HTERT RPE-1 (cell line): Measurements from ENCODE around the gene RPTOR.

Experiments used
- in situ Hi-C: fragments of 300-500 bp; cut with MboI; formaldehyde crosslinking; loops from 4 replicates; pipeline ENCODE4 v1.14.3; 2020; ENCODE audit warnings: low sequenced_read_pairs

RPTOR gene

DNA sequence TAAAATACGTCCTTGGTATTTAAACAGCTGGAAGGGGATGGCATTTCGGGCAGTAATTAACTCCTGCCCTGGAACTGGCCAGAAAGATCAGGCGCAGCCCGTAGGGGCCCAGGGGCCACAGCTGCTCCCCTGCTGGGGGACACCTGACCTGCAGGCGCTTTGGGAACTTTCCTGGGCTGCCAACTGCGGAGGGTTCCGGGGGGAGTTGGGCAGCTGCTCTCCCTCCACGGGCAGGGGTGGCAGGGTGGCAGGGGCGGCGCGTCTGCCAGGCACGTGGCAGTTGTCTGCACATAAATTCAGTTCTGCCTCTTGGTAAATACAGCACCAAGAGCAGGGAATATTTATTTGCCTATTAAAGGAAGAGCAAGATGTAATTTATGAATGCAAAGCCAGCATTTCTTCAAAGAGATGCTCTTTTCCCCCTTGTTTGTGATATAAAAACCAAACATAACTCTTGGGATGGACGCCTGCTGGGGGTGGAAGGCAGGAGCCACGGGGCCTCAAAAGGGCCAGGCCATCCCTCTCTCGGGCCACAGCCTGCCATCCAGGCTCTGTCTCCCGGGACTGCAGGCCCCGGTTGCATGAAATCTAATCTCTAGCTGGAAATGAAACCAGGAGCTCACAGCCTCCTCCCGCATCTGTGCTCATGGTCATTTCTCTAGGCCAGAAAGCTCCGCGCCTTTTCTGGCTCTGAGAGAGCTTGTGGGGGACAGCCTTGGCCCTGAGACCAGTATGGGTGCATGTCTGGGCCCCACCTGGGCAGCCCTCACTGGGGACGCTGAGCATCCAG is 417.1 kb downstream of the RPTOR start:
- in situ Hi-C loops = no loop called here

DNA sequence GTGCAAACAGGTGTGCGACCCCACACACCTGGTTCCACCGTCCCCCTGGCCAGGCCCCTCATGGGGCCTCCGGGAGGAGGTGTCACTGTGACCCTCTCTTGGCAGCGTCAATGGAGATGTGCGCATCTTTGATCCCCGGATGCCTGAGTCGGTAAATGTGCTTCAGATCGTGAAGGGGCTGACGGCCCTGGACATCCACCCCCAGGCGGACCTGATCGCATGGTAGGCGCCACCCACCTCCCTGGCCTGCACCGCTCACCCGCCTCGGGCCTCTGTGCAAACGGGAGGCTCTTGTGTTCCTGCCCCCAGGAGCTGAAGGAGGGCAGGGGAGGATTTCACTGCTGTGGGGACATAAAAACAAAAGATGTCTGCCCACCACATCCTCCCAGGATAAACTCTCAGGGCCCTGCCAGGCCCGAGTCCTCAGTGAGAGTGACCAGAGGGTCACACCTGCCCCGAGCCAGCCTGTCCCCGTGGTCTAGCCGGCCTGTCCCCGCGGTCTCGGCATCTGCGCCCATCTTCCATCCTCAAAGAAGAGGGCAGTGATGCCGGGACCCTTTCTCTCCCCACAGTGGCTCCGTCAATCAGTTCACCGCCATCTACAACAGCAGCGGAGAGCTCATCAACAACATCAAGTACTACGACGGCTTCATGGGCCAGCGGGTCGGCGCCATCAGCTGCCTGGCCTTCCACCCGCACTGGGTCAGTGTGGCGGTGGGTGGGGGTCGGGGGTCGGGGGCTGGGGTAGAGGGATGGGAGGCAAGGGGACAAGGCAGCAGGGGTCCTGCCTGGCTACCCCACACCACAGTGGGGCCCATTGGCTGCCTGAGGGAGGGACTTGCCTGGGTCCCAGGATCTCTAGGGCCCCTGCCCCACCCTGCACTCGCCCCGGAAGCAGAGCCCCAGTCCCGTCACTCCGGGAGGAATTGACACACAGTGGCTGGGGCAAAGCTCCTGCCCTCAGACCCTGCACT is 418.0 kb downstream of the RPTOR start:
- in situ Hi-C loops = no loop called here

DNA sequence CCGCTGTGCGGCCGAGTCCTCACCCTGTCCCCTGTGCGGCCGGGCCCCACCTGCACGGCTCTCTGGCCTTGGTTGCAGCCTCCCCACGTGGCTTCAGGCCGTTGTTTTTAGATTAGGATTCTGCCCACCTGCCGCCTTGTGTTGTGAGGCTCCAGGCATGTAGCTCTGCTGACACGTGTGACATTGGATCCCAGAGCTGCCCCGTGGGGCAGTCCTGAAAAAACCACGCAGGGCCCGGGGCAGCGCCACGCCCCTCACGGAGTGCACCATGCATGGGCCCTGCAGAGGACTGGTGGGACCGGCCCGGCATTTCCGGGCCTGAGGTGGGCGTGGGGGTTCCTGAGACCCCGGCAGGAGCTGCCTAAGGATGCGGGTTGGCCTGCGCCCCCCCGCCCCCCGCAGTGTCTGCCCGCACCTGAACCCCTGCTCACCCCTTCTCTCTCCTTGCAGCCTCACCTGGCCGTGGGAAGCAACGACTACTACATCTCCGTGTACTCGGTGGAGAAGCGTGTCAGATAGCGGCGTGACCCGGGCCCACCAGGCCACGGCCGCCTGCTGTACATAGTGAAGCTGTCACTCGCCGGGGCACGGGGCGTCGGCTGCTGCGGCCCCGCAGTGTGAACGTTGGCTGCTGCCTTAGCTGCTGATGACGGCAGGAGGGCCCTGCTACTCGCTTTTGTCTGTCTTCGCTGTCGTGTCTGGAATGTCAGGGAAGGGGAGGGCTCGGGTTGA is 419.3 kb downstream of the RPTOR start:
- in situ Hi-C loops = no loop called here

DNA sequence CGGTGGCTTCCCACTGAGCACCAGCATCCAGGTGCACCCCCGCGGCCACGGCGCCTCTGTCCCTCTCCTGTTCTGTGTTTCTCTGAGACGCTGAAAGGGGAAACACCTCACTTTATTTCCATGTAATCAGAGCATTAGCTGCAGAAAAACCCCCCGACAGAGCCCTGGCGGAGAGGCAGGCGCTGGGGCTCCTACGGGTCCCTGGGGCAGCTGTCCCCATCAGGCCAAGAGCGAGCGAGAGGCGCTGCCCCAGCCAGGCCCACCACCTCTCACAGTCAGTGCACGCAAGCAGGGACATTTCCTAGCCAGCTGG is 419.9 kb downstream of the RPTOR start:
- in situ Hi-C loops = no loop called here

DNA sequence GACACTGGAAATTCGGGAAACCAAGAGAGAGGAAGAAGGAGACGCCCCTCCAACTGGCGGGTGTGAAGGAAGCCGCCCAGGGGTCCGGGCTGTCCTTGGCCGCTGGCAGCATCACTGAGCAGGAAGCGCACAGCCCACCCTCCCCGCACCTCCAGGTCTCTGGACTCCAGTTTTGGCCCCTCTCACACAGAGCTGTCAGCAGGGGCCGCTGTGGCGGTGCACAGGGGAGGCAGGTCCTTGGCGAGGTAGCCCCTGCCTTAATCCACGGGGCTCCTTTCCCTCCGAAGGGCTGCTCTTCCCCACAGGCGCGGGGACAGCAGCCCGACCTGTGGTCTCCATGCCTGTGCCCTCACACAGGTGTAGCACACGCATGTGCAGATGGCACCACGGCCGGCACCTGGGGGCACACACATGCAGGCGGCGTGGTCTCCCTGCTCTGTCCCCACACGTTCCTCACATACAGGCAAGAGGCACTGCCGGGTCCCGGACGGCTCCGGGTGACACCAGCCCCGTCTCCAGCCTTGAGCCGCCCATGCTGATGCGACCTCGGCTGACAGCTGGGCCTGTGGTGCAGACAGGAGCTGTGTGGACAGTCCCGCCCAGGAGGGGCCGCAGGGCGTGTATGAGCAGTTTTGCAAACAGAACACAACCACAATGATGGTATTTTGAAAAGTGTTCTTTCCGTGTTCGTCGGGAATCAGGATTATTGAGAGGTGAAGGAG is 420.4 kb downstream of the RPTOR start:
- in situ Hi-C loops = no loop called here

DNA sequence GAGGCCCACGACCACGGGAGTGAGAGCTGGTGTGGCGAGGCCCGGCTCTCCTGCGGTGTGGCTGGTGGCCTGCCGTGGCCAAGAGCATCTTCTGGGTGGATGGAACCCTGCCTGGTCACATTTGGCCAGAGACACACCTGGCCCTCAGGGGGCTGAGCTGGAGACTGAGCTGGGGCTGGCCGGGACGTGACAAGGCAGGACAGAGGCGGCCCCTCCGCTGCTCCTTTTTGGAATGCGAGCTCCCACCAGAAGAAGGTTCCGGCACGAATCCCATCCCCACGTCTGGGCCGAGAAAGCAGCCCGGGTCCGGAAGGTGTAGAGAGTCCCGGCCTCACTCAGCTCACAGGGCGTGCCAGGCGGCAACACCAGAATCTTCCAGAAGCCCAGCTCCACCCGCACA is 421.0 kb downstream of the RPTOR start:
- in situ Hi-C loops = no loop called here

DNA sequence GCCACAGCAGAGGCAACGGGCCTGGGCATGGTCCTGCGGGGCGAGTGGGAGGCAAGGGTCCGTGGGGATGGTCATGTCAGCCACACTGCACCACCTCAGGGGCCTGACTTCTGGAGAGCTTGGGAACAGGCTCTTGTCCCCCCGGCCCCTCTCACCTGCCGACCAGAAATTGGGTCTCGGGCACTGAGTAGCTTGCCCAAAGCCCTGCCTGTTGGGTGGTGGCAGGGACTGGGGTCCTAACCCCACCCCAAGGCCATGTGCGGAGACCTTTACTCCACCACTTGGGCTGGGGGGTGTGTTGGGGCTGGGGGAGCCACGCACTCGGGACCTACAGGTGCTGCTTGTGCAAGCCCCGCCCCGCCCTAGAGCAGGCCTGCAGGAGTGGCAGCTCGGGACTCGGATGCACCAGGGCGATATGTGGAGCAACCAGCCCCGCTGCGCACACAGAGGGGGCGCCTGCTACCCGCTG is 422.8 kb downstream of the RPTOR start:
- in situ Hi-C loops = no loop called here

DNA sequence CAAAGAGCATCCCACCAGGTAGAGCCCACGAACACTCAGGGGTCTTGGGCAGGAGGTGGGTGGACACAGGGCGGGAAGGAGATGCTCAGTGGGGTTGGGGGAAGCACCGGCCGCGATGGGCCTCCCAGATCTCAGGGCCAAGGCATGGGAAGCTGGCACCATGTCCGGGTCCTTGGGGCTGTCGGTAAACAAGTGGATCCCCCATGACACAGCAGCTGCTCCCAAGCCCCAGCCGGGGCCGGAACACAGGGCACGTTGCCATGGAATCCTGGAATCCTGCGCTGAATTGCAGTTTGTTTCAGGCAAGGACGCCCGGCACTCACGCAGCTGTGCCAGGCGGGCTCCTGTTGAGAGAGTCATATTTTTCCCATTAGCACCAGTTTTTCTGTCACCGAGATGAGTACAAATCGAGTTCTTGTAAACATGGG is 424.0 kb downstream of the RPTOR start:
- in situ Hi-C loops = no loop called here

DNA sequence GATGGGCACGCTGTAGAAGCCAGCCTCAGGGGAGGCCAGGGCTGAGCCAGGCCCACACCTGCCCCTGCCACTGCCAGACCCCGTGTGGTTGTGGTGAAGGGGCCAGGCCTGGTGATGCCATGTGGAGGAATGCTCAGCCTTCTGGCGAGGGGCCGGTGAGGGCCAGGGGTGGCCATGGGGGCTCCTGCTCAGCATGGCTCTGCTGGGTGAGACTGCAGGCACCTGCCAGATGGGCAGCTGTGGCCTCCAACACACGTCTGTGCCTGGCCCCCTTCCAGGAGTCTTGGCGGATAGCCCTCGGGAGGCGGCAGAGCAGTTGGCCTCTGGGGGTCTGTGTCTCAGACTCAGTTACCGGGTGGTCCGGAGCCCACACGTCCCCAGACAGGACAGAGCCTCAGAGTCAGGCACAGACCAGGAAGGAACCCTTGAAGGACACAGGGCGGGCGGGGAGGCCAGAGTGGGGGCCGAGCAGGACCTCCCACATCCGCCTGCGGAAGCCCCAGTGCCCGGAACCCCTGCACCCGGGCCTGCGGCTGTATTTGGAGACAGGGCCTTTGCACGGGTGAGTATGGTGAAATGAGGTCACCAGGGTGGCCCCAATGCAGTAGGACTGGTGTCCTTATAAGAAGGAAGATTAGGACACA is 424.5 kb downstream of the RPTOR start:
- in situ Hi-C loops = no loop called here

DNA sequence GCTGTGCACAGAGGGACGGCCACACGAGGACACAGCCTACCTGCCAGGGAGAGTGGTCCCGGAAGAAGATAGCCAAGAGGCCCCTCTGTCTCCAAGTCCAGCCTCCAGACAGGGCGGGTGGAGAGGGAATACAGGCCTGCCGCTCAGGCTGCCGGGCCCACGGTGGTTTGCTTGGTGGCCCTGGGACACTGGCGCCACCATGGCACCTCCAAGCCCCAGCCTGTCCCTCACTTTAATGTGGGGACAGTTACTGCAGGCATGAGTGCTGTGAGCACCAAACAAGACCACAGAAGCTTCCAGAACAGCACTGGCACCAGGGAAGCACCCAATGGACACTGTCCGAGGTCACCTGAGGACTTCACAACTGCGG is 425.0 kb downstream of the RPTOR start:
- in situ Hi-C loops = no loop called here

DNA sequence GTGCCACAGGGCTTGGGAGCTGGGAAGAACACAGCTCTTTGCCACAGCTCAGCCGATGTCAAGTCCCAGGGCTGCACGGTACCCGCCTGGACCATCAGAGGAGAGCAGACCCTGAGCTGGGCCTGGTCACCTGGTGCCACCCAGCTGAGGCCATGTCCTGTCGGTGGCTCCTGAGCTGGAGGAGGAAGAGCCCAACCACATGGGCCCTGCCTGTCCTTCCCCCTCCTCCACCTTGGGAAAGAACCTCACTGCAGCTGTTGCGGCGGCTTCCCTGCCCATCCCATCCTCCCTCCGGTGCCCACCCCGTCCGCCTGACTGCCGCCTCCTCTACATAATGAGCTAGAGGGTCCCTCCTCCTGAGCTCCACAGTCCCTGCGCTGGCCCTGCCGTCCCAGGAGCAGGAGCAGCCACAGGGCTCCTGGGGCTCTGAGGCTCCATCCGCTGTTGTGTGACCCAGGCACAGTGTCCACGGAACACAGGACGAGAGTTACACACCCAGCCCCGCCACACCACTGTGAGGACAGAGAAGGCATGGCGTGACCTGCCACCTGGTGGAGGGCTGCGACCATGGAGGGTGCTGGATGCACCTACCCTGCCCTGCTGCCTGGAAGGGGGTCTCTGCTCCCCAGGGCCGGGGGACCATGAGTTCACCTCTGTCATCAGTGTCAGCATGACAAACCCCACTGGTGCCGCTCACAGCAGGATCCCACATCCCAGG is 425.6 kb downstream of the RPTOR start:
- in situ Hi-C loops = no loop called here

DNA sequence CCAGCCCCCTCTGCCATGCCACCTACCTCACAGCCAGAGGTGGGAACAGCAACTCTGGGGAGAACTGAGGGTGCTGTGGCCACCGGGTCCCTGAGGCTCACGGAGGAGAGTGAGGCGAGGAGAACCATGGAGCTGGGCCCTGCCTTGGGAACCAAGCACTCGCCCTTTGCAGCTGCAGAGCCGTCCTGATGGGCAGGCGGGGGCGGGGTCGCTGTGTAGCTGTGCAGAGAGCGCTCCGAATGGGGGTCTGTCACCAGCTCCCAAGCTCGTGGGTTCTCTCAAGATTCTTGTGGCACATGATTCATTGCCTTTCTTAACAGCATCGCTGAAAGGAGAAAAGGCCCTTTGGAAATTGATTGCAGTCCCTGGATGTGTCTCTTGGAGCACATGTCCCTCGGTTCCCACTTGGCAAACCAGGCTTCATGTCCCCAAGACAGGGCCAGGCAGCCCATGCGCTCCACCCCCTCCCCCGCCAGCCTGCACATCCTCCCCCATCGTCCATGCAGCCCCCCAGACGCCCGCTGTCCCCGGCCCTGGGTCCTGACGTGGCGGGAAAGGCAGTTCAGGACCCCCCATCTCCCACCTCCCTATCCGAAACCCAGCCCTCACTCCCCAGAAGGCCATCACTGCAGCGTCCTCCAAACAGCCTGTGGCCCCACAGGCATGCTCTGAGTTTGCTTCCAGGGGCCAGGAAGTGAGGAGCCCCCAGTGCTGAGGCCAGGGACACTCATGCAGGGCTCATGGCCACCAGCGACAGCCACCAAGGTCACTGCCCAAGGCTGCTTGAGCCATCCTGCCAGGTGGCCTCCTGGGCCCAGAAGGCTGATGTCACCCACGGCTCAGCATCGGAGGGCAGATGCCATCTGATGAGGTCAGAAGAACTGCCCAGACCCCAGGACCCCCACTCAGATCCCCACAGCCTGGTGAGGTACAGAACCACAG is 426.4 kb downstream of the RPTOR start:
- in situ Hi-C loops = no loop called here

DNA sequence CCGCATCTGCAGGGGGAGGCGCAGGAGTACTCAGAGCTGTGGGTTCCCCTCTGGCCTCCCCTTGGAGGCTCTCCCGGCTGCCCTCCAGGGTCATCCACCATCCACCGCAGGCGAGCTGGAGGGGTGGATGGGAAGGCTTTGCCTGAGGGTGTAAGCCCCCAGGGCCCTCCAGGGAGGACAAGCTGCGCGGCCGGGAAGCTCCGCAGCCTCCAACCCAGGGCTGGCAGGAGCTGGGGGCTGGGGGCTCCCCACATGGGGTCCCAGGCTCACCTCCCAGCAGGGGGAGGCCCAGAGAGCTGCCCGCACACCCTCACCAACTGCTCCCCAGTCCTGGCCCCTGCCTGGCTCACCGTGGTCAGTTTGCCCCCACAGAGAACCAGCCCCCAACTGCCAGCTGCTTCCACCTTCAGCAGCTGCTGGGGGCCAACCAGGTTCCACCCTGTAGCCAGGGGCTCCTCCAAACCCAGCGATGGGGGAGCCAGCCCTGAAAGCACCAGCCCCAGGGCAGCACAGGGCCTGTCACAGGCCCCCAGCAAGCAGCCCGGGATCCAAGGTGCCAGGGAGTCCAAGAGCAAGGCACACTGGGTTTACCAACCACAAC is 427.2 kb downstream of the RPTOR start:
- in situ Hi-C loops = no loop called here

DNA sequence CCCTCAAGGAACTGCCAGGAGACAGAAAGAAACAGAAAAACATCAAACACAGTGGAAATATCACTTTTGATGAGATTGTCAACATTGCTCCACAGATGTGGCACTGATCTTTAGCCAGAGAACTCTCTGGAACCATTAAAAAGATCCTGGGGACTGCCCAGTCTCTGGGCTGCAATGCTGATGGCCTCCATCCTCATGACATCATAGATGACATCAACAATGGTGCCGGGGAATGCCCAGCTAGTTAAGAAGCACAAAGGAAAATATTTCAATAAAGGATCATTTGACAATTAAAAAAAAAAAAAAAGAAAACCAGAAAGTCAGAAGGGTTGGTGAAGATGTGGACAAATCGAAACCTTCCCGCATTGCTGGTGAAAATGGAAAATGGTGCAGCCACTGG is 432.1 kb downstream of the RPTOR start:
- in situ Hi-C loops = no loop called here

DNA sequence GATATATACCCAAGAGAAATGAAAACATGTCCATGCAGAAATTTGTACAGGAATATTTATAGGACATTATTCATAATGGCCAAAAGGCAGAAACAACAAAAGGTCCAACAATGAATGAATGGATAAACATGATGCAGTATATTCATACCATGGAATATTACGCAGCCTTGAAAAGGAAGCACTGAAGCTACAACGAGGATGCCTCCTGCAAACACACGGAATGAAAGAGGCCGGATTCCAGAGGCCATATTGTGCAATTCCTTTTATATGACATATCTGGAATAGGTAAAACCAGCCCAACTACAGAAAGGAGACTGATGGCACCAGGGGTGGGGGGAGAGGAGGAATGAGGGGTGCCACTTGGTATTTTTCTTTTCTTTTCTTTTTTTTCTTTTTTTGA is 432.5 kb downstream of the RPTOR start:
- in situ Hi-C loops = no loop called here

DNA sequence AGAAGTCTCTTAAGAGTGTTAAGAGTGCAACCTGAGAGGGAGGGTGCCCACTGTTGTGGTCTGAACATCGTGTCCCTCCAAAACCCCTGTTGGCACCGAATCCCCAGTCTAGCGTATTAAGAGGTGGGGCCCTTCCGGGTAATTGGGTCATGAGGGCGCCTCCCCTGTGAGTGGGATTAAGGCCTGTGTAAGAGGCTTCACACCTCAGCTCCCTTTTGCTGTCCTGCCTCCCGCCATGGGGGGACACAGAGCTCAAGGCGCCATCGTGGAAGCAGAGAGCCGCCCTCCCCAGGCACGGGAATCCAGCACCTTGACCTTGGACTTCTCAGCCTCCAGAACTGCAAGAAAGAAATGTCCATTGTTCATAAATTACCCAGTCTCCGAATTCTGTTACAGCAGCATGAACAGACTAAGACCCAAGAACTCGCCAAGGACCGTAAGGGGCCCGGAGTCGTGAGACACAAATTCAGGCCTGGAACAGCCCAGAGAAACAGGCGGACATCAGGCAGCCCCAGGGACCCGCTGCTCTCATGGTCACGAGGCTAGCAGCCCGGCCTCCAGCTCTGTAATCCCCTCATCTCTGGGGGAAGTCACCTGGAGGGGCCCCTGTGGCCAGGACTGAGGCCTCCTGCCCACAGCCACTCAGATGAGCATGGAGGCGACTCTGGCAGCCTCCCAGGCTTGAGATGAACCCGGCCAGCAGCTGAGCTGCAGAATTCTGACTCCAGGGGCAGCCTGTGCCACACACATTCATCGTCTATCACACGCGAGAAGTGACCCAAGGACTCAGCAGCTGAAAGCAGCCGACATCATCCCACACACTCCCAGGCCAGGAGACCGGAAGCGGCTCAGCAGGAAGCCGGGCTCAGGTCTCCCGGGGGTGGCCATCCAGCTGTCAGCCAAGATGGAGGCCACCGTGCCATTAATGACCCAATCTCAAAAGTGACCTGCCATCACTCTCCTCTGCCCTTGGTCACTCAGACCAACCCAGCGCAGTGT is 434.2 kb downstream of the RPTOR start:
- in situ Hi-C loops = no loop called here
